CD4-positive, CD25-positive, alpha-beta regulatory T cell (primary cell): ENCODE measurements around the gene EPN3. TPM values are rescaled to one million over a fixed set of nuclear protein-coding genes. Genes with fewer than 3 reads are reported as not detected.
A peak's percentile ranks its signal among the peaks of the same experiment; 100 is the strongest.

ENCODE experiments used
- ATAC-seq, 2 donors: fragments of 150-1000 bp; cut with Tn5 transposase; one replicate each; pipeline ENCODE4 v1.10.0; 2021; ENCODE audit warnings: low read depth in 2 of 2, moderate number of reproducible peaks in 2 of 2, moderate library complexity in 1 of 2
- DNase-seq, 3 donors: peaks; one replicate each; pipeline versions ENCODE4 v3.0.0 to v3.0.0-alpha.2; 2012 to 2022; ENCODE audit warnings: mixed read lengths in 1 of 3
- H3K27ac ChIP-seq: one replicate; pipeline ENCODE4 v1.7.0; 2013; ENCODE audit warnings: mild to moderate bottlenecking, low read length; ENCODE audit not compliant: insufficient read depth, poor library complexity, severe bottlenecking
- H3K27me3 ChIP-seq: one replicate; pipeline ENCODE4 v1.7.0; 2013; ENCODE audit warnings: low read length; ENCODE audit not compliant: control insufficient read depth, insufficient read depth
- H3K36me3 ChIP-seq: one replicate; pipeline ENCODE4 v1.7.0; 2013; ENCODE audit warnings: mild to moderate bottlenecking, low read length, moderate library complexity; ENCODE audit not compliant: control insufficient read depth, insufficient read depth
- H3K4me1 ChIP-seq: 2 replicates; pipeline ENCODE4 v1.7.0; 2013; ENCODE audit warnings: mild to moderate bottlenecking, low read length; ENCODE audit not compliant: insufficient read depth, control insufficient read depth, poor library complexity, severe bottlenecking
- H3K4me3 ChIP-seq: one replicate; pipeline ENCODE4 v1.7.0; 2013; ENCODE audit warnings: low read depth, mild to moderate bottlenecking, low read length, moderate library complexity
- H3K9me3 ChIP-seq, 2 experiments: 1 replicate in 1 of 2; 2 replicates in 1 of 2; pipeline ENCODE4 v1.7.0; 2013; ENCODE audit warnings: low read length in 2 of 2, mild to moderate bottlenecking in 1 of 2, moderate library complexity in 1 of 2; ENCODE audit not compliant: control insufficient read depth in 2 of 2
- H3K27ac Mint-ChIP-seq, 3 donors: one replicate each; pipeline ENCODE4 v1.8.0; 2020 to 2022; ENCODE audit warnings: mild to moderate bottlenecking in 3 of 3, mixed read lengths in 3 of 3, moderate library complexity in 2 of 3
- H3K27me3 Mint-ChIP-seq: one replicate; pipeline ENCODE4 v1.8.0; 2022; ENCODE audit warnings: mild to moderate bottlenecking, mixed read lengths
- H3K36me3 Mint-ChIP-seq: one replicate; pipeline ENCODE4 v1.8.0; 2020; ENCODE audit warnings: mixed read lengths
- H3K4me1 Mint-ChIP-seq, 4 donors: one replicate each; pipeline ENCODE4 v1.8.0; 2020 to 2022; ENCODE audit warnings: mixed read lengths in 4 of 4, mild to moderate bottlenecking in 1 of 4
- H3K4me3 Mint-ChIP-seq, 4 donors: one replicate each; pipeline ENCODE4 v1.8.0; 2020 to 2022; ENCODE audit warnings: mild to moderate bottlenecking in 4 of 4, mixed read lengths in 4 of 4, moderate library complexity in 3 of 4
- H3K9me3 Mint-ChIP-seq, 7 donors: one replicate each; pipeline ENCODE4 v1.8.0; 2020 to 2022; ENCODE audit warnings: mixed read lengths in 7 of 7, mild to moderate bottlenecking in 3 of 7, moderate library complexity in 2 of 7
- polyA plus RNA-seq, 4 donors: library from polyadenylated mRNA; unstranded; fragments of 300-500 nt; fragmentation: Illumina TruSeq; gene quantifications; one replicate each; pipeline ENCODE4 v1.2.3, GENCODE V29; 2021
- total RNA-seq: library from RNA; stranded (reverse); gene quantifications from one replicate; pipeline ENCODE4 v1.2.3, GENCODE V29; 2022

Gene EPN3
- total and polyA plus RNA-seq, 5 donors from 2014 or later = not detected

DNA sequence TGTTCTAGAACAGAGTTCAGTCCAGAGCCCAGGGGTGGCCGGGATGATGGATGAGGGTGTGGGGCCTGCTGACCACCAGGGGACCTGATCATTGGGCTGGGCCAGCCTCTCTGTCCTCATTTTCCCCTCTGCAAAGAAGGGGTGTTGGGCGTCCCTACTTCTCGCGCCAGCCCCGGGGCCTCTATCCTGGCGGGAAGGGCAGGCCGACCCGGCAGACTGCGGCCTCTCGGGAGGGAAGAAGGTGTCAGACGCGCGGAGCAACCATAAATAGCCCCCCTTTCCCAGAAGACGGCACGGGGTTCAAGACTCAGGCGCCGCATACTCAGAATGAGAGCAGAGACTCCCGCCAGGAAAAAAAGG is 26.0 kb downstream of the EPN3 start:
- ATAC-seq = no peak
- Mint-ChIP-seq H3K9me3 (no peaks in the 10 kb centered on the region), H3K4me1 (peaks cover 0 to 27% (median 8%) of the 10 kb centered on the region in 4 donors), H3K36me3 (peaks cover 3% of the 10 kb centered on the region), H3K4me3 (peak overlapping the region; percentile 8 to 88 (median 86)), H3K27ac (peak overlapping the region in 1 of 3 donors; percentile 48), H3K27me3 (peaks cover 45% of the 10 kb centered on the region)
- Histone ChIP-seq H3K4me3 (no peak overlapping the region), H3K4me1 (peaks cover 39% of the 10 kb centered on the region), H3K27me3 (peaks cover 20% of the 10 kb centered on the region), H3K36me3 (no peaks in the 10 kb centered on the region), H3K9me3 (no peaks in the 10 kb centered on the region), H3K27ac (no peak overlapping the region)
- DNase-seq = no peak

DNA sequence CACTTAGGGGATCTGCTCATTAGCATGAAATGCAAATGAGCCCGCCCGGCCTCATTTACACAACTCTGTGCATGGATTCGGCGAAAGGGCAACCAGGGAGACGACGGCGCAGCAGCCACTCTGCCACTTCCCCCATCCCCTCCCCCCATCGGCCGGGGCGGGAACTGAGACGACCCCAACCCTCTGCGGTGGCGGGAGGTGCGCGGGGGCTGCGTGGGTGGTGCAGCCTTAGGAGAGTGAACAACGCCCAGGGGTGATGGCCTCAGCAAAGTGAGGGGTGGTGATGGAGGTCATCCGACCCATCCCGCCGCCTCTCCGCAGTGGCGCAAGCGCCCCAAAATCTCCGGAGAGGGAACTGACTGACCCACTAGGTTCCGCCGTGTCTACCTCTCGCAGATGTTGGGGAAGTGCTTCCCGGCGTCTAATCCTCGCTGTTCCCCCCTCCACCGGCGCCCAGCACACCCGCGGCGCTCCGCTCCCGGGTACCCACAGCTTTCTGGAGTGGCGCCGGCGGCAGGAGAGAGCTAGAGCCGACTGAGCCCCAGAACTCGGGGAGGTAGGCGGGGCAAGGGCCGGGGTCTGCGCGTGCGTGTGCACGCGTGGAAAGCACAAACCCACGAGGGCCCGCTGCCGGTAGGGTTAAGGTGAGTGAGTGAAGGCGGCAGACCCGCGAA is 26.5 kb downstream of the EPN3 start:
- peaks cover 22% of the 10 kb centered on the region for H3K27me3 ChIP-seq
- H3K4me1 ChIP-seq = peaks cover 39% of the 10 kb centered on the region
- Mint-ChIP-seq H3K36me3 (peaks cover 3% of the 10 kb centered on the region), H3K9me3 (no peaks in the 10 kb centered on the region), H3K27ac (no peak overlapping the region), H3K4me3 (peak overlapping the region; percentile 81 to 88 (median 84)), H3K4me1 (peaks cover 0 to 27% (median 8%) of the 10 kb centered on the region in 4 donors), H3K27me3 (peaks cover 51% of the 10 kb centered on the region)
- H3K9me3 ChIP-seq = no peaks in the 10 kb centered on the region
- H3K4me3 ChIP-seq = peak overlapping the region; percentile 26
- peak in 1 of 3 donors; percentile 19 for DNase-seq
- no peak overlapping the region for H3K27ac ChIP-seq
- no peaks in the 10 kb centered on the region for H3K36me3 ChIP-seq
- ATAC-seq = no peak

- peaks cover 22% of the 10 kb centered on the region for H3K27me3 ChIP-seq
- H3K9me3 ChIP-seq = no peaks in the 10 kb centered on the region
- H3K27ac ChIP-seq = no peak overlapping the region
- Mint-ChIP-seq H3K4me1 (peaks cover 0 to 27% (median 8%) of the 10 kb centered on the region in 4 donors), H3K27ac (peak overlapping the region in 1 of 3 donors; percentile 62), H3K4me3 (peak overlapping the region; percentile 82 to 88 (median 84)), H3K27me3 (peaks cover 57% of the 10 kb centered on the region), H3K9me3 (no peaks in the 10 kb centered on the region), H3K36me3 (no peaks in the 10 kb centered on the region)
- H3K4me1 ChIP-seq = peaks cover 39% of the 10 kb centered on the region
- DNase-seq = peak; percentile 16 to 37 (median 35)
- peak overlapping the region; percentile 26 for H3K4me3 ChIP-seq
- ATAC-seq = no peak
- no peaks in the 10 kb centered on the region for H3K36me3 ChIP-seq
These were observed 27.2 kb downstream of the EPN3 start for GRCh38 chr17:50559674-50560184.

GRCh38 chr17:50560185-50560824 is 27.8 kb downstream of the EPN3 start, which contains the start of gene CACNA1G:
Gene CACNA1G (plus strand): TSS chr17:50560715. CDS start chr17:50561460, 745 bp downstream.
- Mint-ChIP-seq H3K9me3 (no peaks in the 10 kb centered on the region), H3K27me3 (peaks cover 63% of the 10 kb centered on the region), H3K4me3 (peak within 1 kb of the TSS; percentile 82 to 88 (median 84)), H3K4me1 (peaks cover 0 to 31% (median 8%) of the 10 kb centered on the region in 4 donors), H3K36me3 (no peaks in the 10 kb centered on the region), H3K27ac (peak within 1 kb of the TSS in 1 of 3 donors; percentile 62)
- Histone ChIP-seq H3K9me3 (no peaks in the 10 kb centered on the region), H3K27ac (no peak within 1 kb of the TSS), H3K36me3 (no peaks in the 10 kb centered on the region), H3K27me3 (peaks cover 22% of the 10 kb centered on the region), H3K4me1 (peaks cover 41% of the 10 kb centered on the region), H3K4me3 (peak within 1 kb of the TSS; percentile 26)
- ATAC-seq = peak; percentile 90 to 92
- DNase-seq = peak; percentile 80 to 84 (median 83)

DNA sequence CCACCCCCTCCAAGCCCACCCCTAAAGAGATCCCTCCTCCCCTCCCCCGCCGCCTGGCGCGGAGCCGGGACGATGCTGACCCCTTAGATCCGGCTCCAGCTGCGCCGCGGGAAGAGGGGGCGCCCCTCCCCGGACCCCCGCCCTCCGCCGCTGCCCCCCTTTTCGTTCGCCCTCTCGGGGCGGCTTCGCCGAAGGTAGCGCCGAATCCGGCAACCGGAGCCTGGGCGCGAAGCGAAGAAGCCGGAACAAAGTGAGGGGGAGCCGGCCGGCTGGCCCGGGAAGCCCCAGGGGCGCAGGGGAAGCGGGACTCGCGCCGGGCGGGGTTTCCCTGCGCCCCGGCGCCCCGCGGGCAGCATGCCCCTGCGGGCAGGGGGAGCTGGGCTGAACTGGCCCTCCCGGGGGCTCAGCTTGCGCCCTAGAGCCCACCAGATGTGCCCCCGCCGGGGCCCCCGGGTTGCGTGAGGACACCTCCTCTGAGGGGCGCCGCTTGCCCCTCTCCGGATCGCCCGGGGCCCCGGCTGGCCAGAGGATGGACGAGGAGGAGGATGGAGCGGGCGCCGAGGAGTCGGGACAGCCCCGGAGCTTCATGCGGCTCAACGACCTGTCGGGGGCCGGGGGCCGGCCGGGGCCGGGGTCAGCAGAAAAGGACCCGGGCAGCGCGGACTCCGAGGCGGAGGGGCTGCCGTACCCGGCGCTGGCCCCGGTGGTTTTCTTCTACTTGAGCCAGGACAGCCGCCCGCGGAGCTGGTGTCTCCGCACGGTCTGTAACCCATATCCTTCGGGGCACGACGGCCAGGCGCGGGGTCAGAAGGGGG is 28.6 kb downstream of the EPN3 start:
- H3K4me1 Mint-ChIP-seq = peaks cover 0 to 35% (median 12%) of the 10 kb centered on the region in 4 donors
- no peaks in the 10 kb centered on the region for H3K36me3 Mint-ChIP-seq
- Histone ChIP-seq H3K27me3 (peaks cover 27% of the 10 kb centered on the region), H3K27ac (no peak overlapping the region), H3K9me3 (no peaks in the 10 kb centered on the region), H3K4me1 (peaks cover 42% of the 10 kb centered on the region), H3K36me3 (no peaks in the 10 kb centered on the region), H3K4me3 (no peak overlapping the region)
- ATAC-seq = no peak
- peaks cover 68% of the 10 kb centered on the region for H3K27me3 Mint-ChIP-seq
- H3K9me3 Mint-ChIP-seq = no peaks in the 10 kb centered on the region
- peak overlapping the region in 2 of 4 donors; percentile 31 to 33 for H3K4me3 Mint-ChIP-seq
- no peak overlapping the region for H3K27ac Mint-ChIP-seq
- no peak for DNase-seq

- DNase-seq (no peak), ATAC-seq (no peak)
- Mint-ChIP-seq H3K4me3 (peak overlapping the region in 3 of 4 donors; percentile 31 to 53 (median 33)), H3K4me1 (peaks cover 0 to 35% (median 13%) of the 10 kb centered on the region in 4 donors), H3K27me3 (peaks cover 70% of the 10 kb centered on the region), H3K36me3 (no peaks in the 10 kb centered on the region), H3K27ac (no peak overlapping the region), H3K9me3 (no peaks in the 10 kb centered on the region)
- no peak overlapping the region for H3K27ac ChIP-seq
- H3K36me3 ChIP-seq = no peaks in the 10 kb centered on the region
- H3K4me3 ChIP-seq = no peak overlapping the region
- peaks cover 31% of the 10 kb centered on the region for H3K27me3 ChIP-seq
- peaks cover 42% of the 10 kb centered on the region for H3K4me1 ChIP-seq
- no peaks in the 10 kb centered on the region for H3K9me3 ChIP-seq
These were observed 29.2 kb downstream of the EPN3 start for GRCh38 chr17:50561746-50562141.

DNA sequence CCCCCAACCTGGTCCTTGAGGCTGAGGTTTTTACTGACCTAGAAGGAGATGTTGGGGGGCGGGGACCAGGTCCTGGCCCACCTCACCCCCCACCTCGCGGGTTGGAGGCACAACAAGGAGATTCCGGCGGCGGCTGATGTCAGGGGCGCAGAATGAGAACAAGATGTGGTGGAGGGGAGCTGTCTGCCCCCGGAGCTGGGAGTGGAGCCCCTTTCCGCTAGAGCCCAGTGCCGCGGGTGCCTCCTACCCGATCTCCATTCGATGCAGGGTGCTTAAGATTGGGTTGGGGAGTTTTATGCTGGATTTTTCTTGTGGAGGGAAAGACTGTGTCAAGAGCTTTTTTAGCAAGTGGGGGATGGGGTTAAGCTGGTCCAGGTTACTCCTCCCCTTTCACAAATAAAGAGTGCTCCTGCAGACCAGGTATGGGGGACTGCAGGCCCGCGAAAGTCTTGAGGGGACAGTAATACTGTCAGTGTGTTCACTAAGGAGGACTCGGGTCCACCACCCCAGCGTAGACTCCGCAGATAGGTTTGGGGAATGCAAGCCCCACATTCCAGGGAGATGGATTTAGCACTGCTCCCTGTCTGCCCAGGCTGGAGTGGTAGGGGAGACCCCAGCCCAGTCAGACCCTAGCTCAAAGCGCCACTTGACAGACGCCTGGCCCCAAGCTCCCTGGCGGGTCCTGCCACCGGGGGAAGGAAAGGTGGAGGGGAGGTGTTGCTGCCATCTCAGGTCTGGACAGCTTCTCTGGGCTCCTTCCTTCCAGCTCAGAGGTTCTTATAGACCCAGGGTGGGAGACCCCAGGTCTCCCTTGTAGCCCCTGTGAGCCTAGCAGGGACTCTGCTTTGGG is 29.9 kb downstream of the EPN3 start:
- Histone ChIP-seq H3K36me3 (no peaks in the 10 kb centered on the region), H3K27ac (no peak overlapping the region), H3K4me1 (peaks cover 42% of the 10 kb centered on the region), H3K4me3 (no peak overlapping the region), H3K9me3 (no peaks in the 10 kb centered on the region), H3K27me3 (peaks cover 34% of the 10 kb centered on the region)
- H3K9me3 Mint-ChIP-seq = no peaks in the 10 kb centered on the region
- ATAC-seq = no peak
- peaks cover 0 to 35% (median 13%) of the 10 kb centered on the region in 4 donors for H3K4me1 Mint-ChIP-seq
- no peaks in the 10 kb centered on the region for H3K36me3 Mint-ChIP-seq
- peaks cover 73% of the 10 kb centered on the region for H3K27me3 Mint-ChIP-seq
- H3K27ac Mint-ChIP-seq = no peak overlapping the region
- peak overlapping the region; percentile 53 to 93 (median 76) for H3K4me3 Mint-ChIP-seq
- DNase-seq = peak in 1 of 3 donors; percentile 19
